GM19455 (cell line): Measurements from ENCODE around the gene LRRD1.
"Not testable (repeated sequence)": the region's sequence is repeated elsewhere in the genome, so short reads cannot be mapped to it uniquely, and the experiment has no call there.

ENCODE experiments used
- ATAC-seq: cut with Tn5 transposase; IDR thresholded peaks from one replicate; pipeline ENCODE4 v1.9.1; 2021; ENCODE audit not compliant: unreplicated experiment

LRRD1 gene

GRCh38 chr7:92142791-92143190 lies 36.2 kb downstream of the LRRD1 start:
- ATAC-seq = not testable (repeated sequence)

- no peak for ATAC-seq
Measured at GRCh38 chr7:92141161-92141560, 37.8 kb downstream of the LRRD1 start.

- no peak for ATAC-seq
Measured at GRCh38 chr7:92137557-92137956, 41.4 kb downstream of the LRRD1 start.

DNA sequence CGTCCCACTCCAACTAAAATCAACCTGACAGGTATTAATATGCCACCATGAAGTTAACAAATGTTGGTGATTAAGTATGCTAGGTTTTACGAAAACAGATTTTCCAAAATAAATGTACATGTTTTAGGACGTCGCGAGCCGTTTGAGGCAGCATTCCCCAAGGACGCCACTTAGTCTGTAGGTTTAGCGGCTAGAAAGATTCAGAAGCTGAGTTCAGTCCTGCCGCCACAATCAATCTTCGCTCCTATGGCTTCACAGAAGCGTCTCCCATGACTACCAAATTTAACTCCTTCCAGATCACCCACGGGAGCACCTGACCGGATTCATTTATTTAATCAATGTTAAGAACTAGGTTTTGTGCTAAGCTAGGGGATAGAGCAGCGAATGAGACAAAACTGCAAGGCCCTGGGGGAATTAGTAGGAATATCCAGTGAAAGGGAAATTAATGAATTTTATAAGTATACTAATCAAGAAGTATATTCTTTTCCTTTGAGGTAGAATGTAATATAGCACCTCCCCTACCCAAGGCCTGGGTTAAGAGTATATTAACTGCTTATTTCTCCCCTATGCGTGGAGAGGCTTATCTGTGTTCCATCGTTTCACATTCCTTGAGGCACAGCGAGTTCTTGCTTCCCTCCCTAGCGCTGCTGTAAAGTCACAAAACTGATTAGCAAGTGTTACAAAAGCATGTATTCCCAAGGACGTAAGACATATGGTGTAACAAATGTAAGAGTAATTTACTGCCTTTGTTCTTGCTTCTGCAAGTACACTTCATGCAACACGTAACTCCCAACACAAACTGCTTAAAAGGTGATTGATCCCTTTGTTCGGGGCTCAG lies 43.7 kb downstream of the LRRD1 start:
- ATAC-seq = no peak

DNA sequence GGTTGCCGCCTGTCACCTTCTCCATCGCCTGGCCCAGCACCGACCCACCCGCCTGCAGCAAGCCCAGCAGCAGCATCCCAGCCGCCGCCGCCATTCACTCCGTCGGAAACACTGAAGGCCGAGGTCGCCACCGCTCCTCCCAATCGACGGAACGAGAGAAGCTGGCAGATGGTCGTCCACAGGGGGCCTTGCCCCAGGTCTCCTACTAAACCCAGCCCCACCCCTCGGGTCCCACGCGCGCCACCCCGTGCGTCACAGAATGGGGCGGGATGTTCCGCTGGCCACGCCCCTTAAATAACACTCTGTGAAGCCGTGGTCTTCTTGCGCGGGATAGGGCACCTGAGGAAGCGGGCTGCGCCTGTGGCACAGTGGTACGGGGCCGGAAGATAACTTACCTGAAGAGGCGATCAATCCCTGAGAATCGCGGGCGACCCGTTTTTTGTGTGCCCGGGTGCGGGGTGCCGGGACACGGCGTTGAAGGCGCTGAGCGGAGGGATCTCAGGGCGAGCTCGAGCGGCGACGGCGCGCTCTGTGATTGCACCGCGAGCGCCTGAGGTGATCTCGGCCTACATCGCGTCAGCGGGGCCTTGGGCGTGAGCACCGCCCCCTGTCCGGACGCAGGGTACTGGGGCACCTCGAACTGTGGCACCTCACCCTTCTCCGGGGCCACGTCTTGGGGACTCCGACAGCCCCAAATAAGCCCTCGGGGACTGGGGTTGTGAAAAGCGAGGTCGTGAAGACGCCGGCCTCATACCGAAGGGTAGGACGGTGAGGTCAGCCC lies 44.5 kb downstream of the LRRD1 start, which contains the start of gene CYP51A1:
Gene CYP51A1 (minus strand): TSS at position 207 of the 781 bp plus-strand sequence. CDS start 113 bp downstream, at position 94.
- ATAC-seq = peak; percentile 87

- ATAC-seq = peak; percentile 35
Measured at GRCh38 chr7:92133737-92134270, 45.1 kb downstream of the LRRD1 start.

- ATAC-seq = peak; percentile 21
Measured at GRCh38 chr7:92133133-92133736, 45.7 kb downstream of the LRRD1 start.

- ATAC-seq = no peak
Measured at GRCh38 chr7:92131764-92132330, 47.1 kb downstream of the LRRD1 start.

GRCh38 chr7:92131093-92131492 lies 47.8 kb downstream of the LRRD1 start:
- no peak for ATAC-seq

DNA sequence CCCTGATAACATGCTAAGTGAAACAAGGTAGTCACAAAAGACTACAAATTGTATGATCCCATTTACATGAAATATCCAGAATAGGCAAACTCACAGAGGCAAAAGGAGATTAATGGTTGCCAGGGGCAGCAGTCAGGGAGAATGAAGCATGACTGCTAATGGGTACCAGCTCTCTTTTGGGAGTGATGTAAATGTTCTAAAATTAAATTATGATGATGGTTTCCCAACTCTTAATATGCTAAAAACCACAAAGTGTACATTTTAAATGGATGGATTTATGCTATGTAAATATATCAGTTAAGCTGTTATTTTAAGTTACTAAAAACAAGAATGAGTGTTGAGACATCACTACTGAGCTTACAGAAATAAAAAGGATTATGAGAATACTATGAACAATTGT lies 57.3 kb downstream of the LRRD1 start:
- no peak for ATAC-seq

- no peak for ATAC-seq
Measured at GRCh38 chr7:92119213-92119759, 59.7 kb downstream of the LRRD1 start.

DNA sequence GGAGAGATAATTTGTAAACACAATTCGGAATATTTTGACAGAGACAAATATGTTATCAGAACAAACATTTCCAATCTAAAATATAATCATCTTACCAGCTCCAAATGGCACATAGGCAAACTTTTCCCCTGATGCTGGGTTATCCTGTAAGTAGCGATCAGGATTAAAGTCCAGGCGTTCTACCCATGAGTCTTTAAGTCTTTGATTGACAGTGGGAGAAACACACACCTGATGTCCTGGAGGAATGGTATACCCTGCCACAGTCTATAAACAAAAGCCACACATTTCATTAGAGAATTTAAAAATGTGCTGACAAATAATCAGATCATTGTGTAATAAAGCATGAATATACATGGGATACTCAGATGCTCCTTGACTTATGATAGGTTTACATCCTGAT lies 62.0 kb downstream of the LRRD1 start:
- ATAC-seq = no peak

DNA sequence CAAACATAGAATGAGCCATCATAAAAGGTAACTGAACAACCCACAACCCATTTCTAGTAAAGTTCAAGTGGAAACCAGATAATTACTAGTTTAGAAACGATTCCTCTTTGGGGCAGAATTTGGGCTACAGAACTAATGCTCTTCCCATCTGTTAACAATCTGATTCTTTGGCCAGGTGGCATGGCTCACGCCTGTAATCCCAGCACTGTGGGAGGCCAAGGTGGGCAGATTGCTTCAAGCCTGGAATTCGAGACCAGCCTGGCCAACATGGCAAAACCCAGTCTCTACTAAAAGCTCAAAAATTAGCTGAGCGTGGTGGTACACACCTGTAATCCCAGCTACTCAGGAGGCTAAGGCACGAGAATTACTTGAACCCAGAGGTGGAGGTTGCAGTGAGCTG lies 63.1 kb downstream of the LRRD1 start:
- ATAC-seq = no peak

- no peak for ATAC-seq
Measured at GRCh38 chr7:92110857-92111256, 68.1 kb downstream of the LRRD1 start.

- no peak for ATAC-seq
Measured at GRCh38 chr7:92108821-92109220, 70.1 kb downstream of the LRRD1 start.

- not testable (repeated sequence) for ATAC-seq
Measured at GRCh38 chr7:92102862-92103261, 76.1 kb downstream of the LRRD1 start.

- no peak for ATAC-seq
Measured at GRCh38 chr7:92100534-92100933, 78.4 kb downstream of the LRRD1 start.

- no peak for ATAC-seq
Measured at GRCh38 chr7:92095380-92095779, 83.6 kb downstream of the LRRD1 start.
